PC-9 (cell line): ENCODE measurements around the gene EIF2S1. TPM values are rescaled to one million over a fixed set of nuclear protein-coding genes. Genes with fewer than 3 reads are reported as not detected.

Experiments
- BruUV-seq: library from RNA; stranded (reverse); fragments of 400-500 nt; replicated peaks from 2 replicates; lab custom pipeline; 2021; lab: Mats Ljungman, UMichigan
- CTCF ChIA-PET: fragments of 300-600 bp; sonication (Branson Sonifier 250); formaldehyde crosslinking; loops from one replicate; lab custom pipeline; 2022; ENCODE audit warnings: antibody characterized with exemption; lab: Charles Lee
- POLR2A ChIA-PET: fragments of 300-600 bp; sonication (Branson Sonifier 250); formaldehyde crosslinking; loops from one replicate; lab custom pipeline; 2022; ENCODE audit warnings: antibody characterized with exemption; ENCODE audit not compliant: unreplicated experiment; lab: Charles Lee
- DNase-seq, 2 experiments: peaks; one replicate each; pipeline versions ENCODE4 v3.0.0 to v3.0.0-alpha.2; 2015 to 2022; ENCODE audit warnings: mixed read lengths in 1 of 2
- H2AFZ ChIP-seq: fragments of 200-600 bp; sonication (generic); 2 replicates; pipeline ENCODE4 v1.8.1; 2017; ENCODE audit warnings: antibody characterized with exemption
- H3F3A ChIP-seq: fragments of 200-600 bp; sonication (generic); 2 replicates; pipeline ENCODE4 v1.8.1; 2017; ENCODE audit warnings: antibody characterized with exemption, mild to moderate bottlenecking, low read depth; ENCODE audit not compliant: insufficient read depth
- H3K27ac ChIP-seq: fragments of 200-600 bp; sonication (generic); 2 replicates; pipeline ENCODE4 v1.6.1; 2016; ENCODE audit warnings: mixed run types
- H3K27me3 ChIP-seq: fragments of 200-600 bp; sonication (generic); 2 replicates; pipeline ENCODE4 v1.6.1; 2016; ENCODE audit warnings: low read depth, mixed run types; ENCODE audit not compliant: insufficient read depth
- H3K36me3 ChIP-seq: fragments of 200-600 bp; sonication (generic); 2 replicates; pipeline ENCODE4 v1.6.1; 2016; ENCODE audit warnings: low read depth, mixed run types
- H3K4me1 ChIP-seq: fragments of 200-600 bp; sonication (generic); replicated peaks from 2 replicates; pipeline ENCODE4 v1.6.1; 2016; ENCODE audit warnings: mixed run types; ENCODE audit not compliant: insufficient read depth
- H3K4me2 ChIP-seq: fragments of 200-600 bp; sonication (generic); 2 replicates; pipeline ENCODE4 v1.6.1; 2017; ENCODE audit warnings: mixed run types
- H3K4me3 ChIP-seq: fragments of 200-600 bp; sonication (generic); 2 replicates; pipeline ENCODE4 v1.6.1; 2016; ENCODE audit warnings: mixed run types
- H3K79me2 ChIP-seq: fragments of 200-600 bp; sonication (generic); 2 replicates; pipeline ENCODE4 v1.6.1; 2017; ENCODE audit warnings: low read depth, mixed run types
- H3K9me2 ChIP-seq: fragments of 200-600 bp; sonication (generic); 2 replicates; pipeline ENCODE4 v1.8.1; 2017; ENCODE audit warnings: mild to moderate bottlenecking; ENCODE audit not compliant: insufficient read depth
- H3K9me3 ChIP-seq: fragments of 200-600 bp; sonication (generic); 2 replicates; pipeline ENCODE4 v1.8.1; 2016; ENCODE audit warnings: low read depth; ENCODE audit not compliant: insufficient read depth
- H4K20me1 ChIP-seq: fragments of 200-600 bp; sonication (generic); 2 replicates; pipeline ENCODE4 v1.8.1; 2017; ENCODE audit not compliant: insufficient read depth
- CTCF ChIP-seq: fragments of 200-600 bp; sonication (generic); conservative IDR thresholded peaks from 2 replicates; pipeline ENCODE4 v1.6.1; 2017; ENCODE audit warnings: mixed run types, antibody characterized with exemption, mild to moderate bottlenecking, moderate library complexity
- EZH2 ChIP-seq: fragments of 200-600 bp; sonication (generic); IDR thresholded peaks from 2 replicates; pipeline ENCODE4 v1.8.0; 2017; ENCODE audit warnings: antibody characterized with exemption, low read depth
- intact Hi-C: fragments of 100-400 bp; cut with micrococcal nuclease; formaldehyde crosslinking; loops from one replicate; pipeline ENCODE4 v1.10.0; 2022; ENCODE audit not compliant: unreplicated experiment
- total RNA-seq: library from RNA; stranded (reverse); gene quantifications from 2 replicates; pipeline ENCODE4 v1.2.3, GENCODE V29; 2021

The EIF2S1 gene
- total RNA-seq, 1 experiment from 2014 or later, result 146 TPM

GRCh38 chr14:67360470-67361206 lies 510 bp downstream of the EIF2S1 start:
- Histone ChIP-seq H3K4me1 (peaks cover 44% of the 10 kb centered on the region), H2AFZ (peak overlapping the region; percentile 92), H3K9me3 (no peaks in the 10 kb centered on the region), H3K79me2 (peaks cover 93% of the 10 kb centered on the region), H3K9me2 (no peaks in the 10 kb centered on the region), H4K20me1 (peaks cover 36% of the 10 kb centered on the region), H3K4me2 (peak overlapping the region; percentile 88), H3K36me3 (peaks cover 22% of the 10 kb centered on the region), H3K27me3 (no peaks in the 10 kb centered on the region), H3K27ac (peak overlapping the region; percentile 71), H3K4me3 (peak overlapping the region; percentile 75), H3F3A (peaks cover 15% of the 10 kb centered on the region)
- DNase-seq, result no peak
- intact Hi-C loops, result loop anchor here (1.0 to 5.0 kb wide), 4 partner anchors 48 to 853 kb away; partner anchors contain the start of genes GPHN and PALS1
- TF ChIP-seq CTCF (no peak), EZH2 (no peak)
- ChIA-PET CTCF (interaction anchor here (0.6 to 1.1 kb wide), 2 partner anchors 25 to 308 kb away, joined by 3 to 4 read pairs; no protein-coding TSS in a partner anchor), POLR2A (no interaction called here)
- BruUV-seq, result TSS peak; percentile 82

GRCh38 chr14:67365476-67365875 lies 5.3 kb downstream of the EIF2S1 start:
- ChIA-PET POLR2A (no interaction called here), CTCF (no interaction called here)
- H3K27ac ChIP-seq, result no peak overlapping the region
- H4K20me1 ChIP-seq, result peaks cover 57% of the 10 kb centered on the region
- H3K4me1 ChIP-seq, result peaks cover 22% of the 10 kb centered on the region
- peaks cover 67% of the 10 kb centered on the region for H3K79me2 ChIP-seq
- DNase-seq, result no peak
- TF ChIP-seq EZH2 (no peak), CTCF (no peak)
- intact Hi-C loops, result no loop called here
- no peaks in the 10 kb centered on the region for H3K9me3 ChIP-seq
- H2AFZ ChIP-seq, result no peak overlapping the region
- peaks cover 53% of the 10 kb centered on the region for H3K36me3 ChIP-seq
- H3K4me2 ChIP-seq, result no peak overlapping the region
- no peaks in the 10 kb centered on the region for H3K27me3 ChIP-seq
- no TSS peak for BruUV-seq
- H3F3A ChIP-seq, result peaks cover 11% of the 10 kb centered on the region; the same call in 1 of the 2 replicates
- H3K4me3 ChIP-seq, result no peak overlapping the region
- H3K9me2 ChIP-seq, result no peaks in the 10 kb centered on the region

- no peak overlapping the region for H2AFZ ChIP-seq
- BruUV-seq, result no TSS peak
- peaks cover 63% of the 10 kb centered on the region for H4K20me1 ChIP-seq
- DNase-seq, result no peak
- H3K4me3 ChIP-seq, result no peak overlapping the region
- TF ChIP-seq EZH2 (no peak), CTCF (no peak)
- H3K27ac ChIP-seq, result no peak overlapping the region
- H3F3A ChIP-seq, result peaks cover 33% of the 10 kb centered on the region; the same call in 1 of the 2 replicates
- no peaks in the 10 kb centered on the region for H3K4me1 ChIP-seq
- no peaks in the 10 kb centered on the region for H3K9me2 ChIP-seq
- ChIA-PET POLR2A (no interaction called here), CTCF (no interaction called here)
- peaks cover 66% of the 10 kb centered on the region for H3K36me3 ChIP-seq
- no peak overlapping the region for H3K4me2 ChIP-seq
- no peaks in the 10 kb centered on the region for H3K27me3 ChIP-seq
- intact Hi-C loops, result no loop called here
- H3K79me2 ChIP-seq, result peaks cover 30% of the 10 kb centered on the region
- H3K9me3 ChIP-seq, result no peaks in the 10 kb centered on the region
These were observed 10.7 kb downstream of the EIF2S1 start for GRCh38 chr14:67370830-67371229.
